NCI-H226 (cell line): ENCODE results near the gene FSD2.
A peak's percentile ranks its signal among the peaks of the same experiment; 100 is the strongest.
"Not testable (repeated sequence)": the region's sequence is repeated elsewhere in the genome, so short reads cannot be mapped to it uniquely, and the experiment has no call there.

Experiments
- DNase-seq: peaks from one replicate; pipeline ENCODE4 v3.0.0-alpha.2; 2015

Gene FSD2

DNA sequence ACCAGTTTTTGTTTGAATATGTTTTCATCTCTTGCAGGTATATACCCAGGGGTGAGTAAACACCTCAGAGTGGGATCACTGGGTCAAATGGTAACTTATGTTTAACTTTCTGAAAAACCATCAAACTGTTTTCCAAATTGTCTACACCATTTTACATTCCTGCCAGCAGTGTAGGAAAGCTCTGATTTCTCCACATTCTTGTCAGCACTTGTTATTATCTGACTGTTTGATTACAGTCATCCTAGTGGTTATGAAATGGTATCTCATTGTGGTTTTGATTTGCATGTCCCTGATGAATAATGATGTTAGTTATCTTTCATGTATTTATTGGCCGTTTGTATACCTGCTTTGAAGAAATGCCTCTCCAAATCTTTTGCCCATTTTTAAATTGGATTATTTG, 13.8 kb downstream of the FSD2 start:
- peak; percentile 9 for DNase-seq

DNA sequence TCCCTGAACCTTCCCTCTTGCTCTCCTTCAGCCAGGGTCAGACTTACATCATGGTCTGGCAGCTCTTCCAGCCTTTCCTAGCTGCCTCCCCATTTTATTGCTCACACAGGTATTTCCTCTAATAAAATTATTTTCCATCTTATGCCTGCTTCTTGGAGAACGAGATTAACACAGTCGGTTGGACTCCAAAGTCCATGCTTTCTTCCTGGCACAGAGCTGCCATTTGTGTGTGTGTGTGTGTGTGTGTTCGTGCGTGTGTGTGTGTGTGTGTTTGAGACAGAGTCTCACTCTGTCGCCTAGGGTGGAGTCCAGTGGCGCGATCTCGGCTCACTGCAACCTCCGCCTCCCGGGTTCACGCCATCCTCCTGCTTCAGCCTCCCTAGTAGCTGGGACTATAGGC, 15.5 kb downstream of the FSD2 start:
- DNase-seq = peak; percentile 16

- peak; percentile 32 for DNase-seq
Measured at GRCh38 chr15:82789491-82789890, 16.4 kb downstream of the FSD2 start.

DNA sequence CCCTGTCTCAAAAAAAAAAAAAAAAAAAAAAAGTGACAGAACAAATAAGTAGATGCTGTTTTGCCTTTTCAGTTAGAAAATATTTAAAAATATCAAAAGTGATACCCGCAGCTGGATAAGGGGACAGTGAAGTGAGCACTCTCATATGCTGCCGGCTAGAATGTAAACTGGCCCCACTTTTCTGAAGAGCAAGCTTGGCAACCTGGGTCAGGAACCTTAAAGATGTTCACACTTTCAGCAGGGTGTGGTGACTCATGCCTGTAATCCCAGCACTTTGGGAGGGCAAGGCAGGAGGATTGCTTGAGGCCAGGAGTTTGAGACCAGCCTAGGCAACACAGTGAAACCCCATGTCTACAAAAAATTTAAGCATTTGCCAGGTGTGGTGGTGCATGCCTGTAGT, 17.4 kb downstream of the FSD2 start:
- no peak for DNase-seq

DNA sequence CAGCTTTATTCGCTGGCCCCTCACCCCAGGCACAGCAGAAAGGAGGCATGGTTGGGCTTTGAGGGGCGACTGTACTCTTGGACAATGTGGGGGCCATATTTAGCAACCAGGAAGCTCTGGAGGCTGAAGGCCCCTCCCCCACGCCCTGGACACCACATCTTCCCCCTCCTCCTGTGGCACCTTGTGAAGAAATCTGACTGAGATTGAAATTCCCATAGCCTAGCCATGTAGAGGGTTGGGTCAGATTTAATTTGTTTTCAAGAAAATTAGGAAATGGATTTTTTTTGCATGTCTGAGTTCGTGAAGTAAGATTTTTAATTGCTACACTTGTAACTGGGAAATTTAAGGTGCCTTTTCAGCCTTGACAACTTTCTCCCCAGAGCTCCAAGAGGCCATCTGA, 24.5 kb downstream of the FSD2 start:
- no peak for DNase-seq

GRCh38 chr15:82778755-82779154, 27.1 kb downstream of the FSD2 start:
- no peak for DNase-seq

DNA sequence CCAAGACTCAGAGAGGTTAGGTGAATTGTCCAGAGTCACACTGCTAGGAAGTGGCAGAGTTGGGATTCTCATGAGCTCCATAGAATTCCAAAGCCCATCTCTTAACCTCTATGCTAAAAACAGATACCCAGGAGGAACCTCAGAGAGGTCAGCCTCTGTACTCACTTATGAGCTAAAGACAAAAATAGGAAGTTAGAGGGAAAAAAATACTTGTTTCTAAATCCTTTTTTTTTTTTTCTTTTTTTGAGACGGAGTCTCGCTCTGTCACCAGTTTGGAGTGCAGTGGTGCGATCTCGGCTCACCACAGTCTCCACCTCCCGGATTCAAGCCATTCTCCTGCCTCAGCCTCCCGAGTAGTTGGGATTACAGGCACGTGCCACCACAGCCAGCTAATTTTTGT, 31.4 kb downstream of the FSD2 start:
- no peak for DNase-seq

DNA sequence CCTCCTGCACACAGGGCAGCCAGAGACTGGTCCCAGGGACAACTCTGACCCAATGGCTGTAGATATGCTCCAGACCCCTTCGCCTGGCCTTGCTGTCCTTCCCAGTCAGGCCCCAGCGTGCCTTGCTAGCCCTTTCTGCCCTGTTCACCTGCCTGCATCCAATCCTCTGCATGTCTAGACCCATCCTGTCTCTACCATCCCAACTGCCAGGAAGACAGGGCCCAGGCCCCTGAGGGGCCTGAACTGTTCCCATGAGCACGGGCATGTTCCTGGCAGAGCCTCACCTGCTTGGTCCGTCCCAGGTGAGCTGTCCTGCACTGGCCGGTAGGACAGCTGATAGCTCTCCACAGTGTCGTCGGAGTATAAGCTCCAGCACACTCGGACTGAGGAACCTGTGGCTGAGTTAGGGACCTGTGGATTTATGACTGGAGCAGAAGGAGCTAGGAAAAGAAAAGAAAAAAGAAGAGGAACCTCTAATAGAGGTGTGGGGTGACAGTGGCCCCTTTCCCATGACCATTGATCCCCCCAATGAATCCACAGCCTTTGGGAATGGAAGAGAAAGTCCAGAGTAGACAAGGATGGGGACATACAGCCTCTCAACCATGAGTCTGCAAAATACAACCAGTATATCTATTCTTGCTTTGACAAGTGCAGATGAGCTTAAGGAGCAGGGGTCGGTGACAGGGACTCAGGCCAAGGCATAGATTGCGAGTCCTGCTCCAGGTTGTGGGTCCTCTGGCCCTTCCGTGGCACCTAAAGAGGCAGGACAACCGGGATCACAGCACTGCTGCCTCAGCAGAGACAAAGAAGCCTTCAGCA, 33.9 kb downstream of the FSD2 start:
- DNase-seq = no peak

GRCh38 chr15:82768414-82769054, 37.3 kb downstream of the FSD2 start:
- DNase-seq = no peak

DNA sequence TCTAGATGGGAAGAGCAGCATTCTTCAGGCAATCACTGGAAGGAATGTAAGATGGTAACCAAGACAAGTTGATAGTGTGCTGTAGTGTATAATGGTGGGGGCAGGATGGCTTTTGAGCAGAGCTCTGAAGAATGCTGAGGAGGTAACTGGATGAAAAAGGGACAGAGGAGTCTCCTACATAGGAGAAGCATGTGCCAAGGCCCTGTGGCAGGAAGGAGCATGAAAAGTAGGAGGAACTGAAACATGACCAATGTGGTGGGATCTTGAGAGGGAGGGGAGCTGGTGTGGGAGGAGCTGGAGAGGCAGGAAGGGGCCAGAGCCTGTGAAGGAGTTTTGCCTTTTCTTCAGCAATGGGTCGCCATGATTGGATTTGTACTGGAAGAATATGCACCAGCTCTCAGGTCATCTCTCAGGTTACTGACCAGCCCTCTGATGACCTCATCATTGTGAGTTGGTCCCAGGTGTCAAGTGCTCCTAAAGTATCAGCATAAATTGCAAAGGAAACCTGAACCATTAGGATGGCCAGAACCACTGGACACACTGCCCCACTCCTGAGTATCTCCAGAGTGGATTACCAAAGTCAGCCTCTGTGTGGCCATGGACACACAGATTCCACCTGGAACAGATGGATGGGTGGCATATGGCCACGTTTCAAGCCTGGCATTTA, 38.6 kb downstream of the FSD2 start:
- no peak for DNase-seq

GRCh38 chr15:82766201-82766600, 39.7 kb downstream of the FSD2 start:
- not testable (repeated sequence) for DNase-seq

GRCh38 chr15:82764740-82765139, 41.1 kb downstream of the FSD2 start:
- DNase-seq = no peak

DNA sequence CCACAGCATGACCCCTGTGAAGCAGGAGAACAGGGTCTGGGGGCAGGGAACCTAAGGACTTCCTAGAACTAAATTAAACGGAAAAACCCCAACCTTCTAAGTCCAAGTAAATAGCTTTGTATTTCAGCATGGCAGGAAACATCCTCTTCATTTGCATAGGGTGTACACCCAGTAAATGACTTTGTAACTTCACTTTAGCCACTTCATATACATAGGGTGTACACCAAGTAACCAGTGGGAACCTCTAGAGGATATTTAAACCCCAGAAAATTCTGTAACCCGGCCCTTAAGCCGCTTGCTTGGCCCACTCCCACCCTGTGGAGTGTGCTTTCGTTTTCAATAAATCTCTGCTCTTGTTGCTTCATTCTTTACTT, 41.8 kb downstream of the FSD2 start:
- DNase-seq = no peak

- DNase-seq = no peak
Measured at GRCh38 chr15:82763361-82764116, 42.3 kb downstream of the FSD2 start.

- no peak for DNase-seq
Measured at GRCh38 chr15:82751308-82751707, 54.6 kb downstream of the FSD2 start.

GRCh38 chr15:82750831-82751180, 55.1 kb downstream of the FSD2 start:
- no peak for DNase-seq

- DNase-seq = peak; percentile 98
Measured at GRCh38 chr15:82749951-82750830, 55.7 kb downstream of the FSD2 start.

GRCh38 chr15:82748315-82748714, 57.6 kb downstream of the FSD2 start:
- no peak for DNase-seq

GRCh38 chr15:82743810-82744209, 62.1 kb downstream of the FSD2 start:
- no peak for DNase-seq

DNA sequence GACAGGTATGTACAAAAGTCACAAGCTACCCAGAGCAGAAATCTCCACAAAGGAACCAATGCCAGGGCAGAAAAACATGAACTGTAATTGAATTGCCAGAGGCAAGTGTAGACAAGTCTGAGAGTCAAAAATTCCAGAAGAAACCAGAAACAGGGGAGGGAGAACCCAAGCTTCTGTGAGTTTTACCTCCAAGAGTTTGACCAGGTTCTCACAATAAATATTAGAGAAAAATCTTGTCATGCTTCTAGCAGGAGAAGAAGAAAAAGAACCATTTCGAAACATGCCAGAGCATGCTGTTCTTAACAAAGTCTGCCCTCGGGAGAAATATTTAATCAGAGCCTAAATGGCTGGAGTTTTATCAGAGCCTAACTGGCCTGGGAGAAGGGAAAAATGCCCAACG, 63.7 kb downstream of the FSD2 start:
- DNase-seq = peak; percentile 29

DNA sequence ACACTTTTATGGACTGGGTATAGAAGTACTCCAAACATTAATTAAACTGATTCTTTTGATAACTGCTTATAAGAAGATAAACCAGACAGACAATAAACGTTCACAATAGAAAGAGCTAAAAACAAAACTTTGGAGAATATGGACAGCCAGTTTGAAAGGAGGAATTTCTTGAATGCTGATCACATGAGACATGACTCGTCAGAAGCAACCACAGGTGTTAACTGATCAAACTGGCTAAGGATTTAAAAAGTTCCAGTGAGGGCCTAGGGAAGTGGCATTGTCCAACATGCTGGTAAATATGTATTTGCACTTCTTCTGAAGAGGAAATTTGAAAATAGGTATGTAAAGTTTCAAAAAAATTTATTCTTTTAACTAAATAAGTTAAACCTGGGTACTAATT, 66.8 kb downstream of the FSD2 start:
- peak; percentile 48 for DNase-seq

DNA sequence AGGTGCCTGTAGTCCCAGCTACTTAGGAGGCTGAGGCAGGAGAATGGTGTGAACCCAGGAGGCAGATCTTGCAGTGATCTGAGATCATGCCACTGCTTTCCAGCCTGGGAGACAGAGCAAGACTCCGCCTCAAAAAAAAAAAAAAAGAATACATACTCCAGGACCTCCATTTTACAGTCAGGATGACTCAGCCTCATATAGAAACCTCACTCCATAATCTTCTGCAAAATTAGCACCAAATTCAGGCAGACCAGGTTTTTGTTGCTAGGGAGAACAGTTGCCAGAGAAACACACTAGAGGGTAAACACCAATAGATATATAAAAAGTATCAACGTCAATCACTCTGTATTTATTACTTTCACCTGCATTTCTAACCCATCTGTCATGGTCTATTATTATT, 67.9 kb downstream of the FSD2 start:
- DNase-seq = peak; percentile 41
